GM12891 (cell line): ENCODE results near the gene CD300LF.

Source experiments
- POLR2AphosphoS5 ChIP-seq: IDR thresholded peaks from 2 replicates; pipeline ENCODE4 v1.6.1; 2011; ENCODE audit warnings: low read depth, low read length, control low read depth
- TAF1 ChIP-seq: IDR thresholded peaks from 2 replicates; pipeline ENCODE4 v1.6.1; 2011; ENCODE audit warnings: low read depth, low read length, control low read depth

DNA sequence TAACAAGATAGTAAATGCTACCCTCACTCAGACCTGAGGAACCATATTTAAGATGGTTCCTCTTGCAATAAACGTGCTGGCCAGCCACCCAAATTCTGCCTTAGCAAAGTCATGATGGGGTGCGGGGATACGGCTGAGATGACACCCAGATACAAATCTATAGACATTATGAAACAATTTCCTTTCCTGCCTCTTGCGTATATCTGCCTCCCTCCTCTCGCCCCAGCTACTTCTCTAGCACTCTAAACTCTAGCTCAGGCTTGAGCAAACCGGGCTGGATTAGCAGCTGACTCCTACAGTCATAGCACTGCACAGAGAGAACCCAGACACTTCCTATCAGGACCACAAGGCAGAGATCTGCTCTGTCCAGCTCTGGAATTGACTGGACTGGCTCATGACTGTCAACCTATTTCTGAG, 22.3 kb downstream of the CD300LF start:
- TF ChIP-seq POLR2AphosphoS5 = no peak
- TF ChIP-seq TAF1 = no peak
